HepG2 (cell line): ENCODE results near the gene RAB30. TPM values are rescaled to one million over a fixed set of nuclear protein-coding genes. Genes with fewer than 3 reads are reported as not detected.

Experiments
- ASH2L ChIP-seq: fragments of 300-600, 200-600 bp; sonication (generic); IDR thresholded peaks from 2 replicates; pipeline ENCODE4 v1.7.0; 2017; ENCODE audit warnings: low read depth, mild to moderate bottlenecking, moderate library complexity, mixed read lengths, low read length; ENCODE audit not compliant: insufficient read length
- BRD4 ChIP-seq: sonication (generic); formaldehyde crosslinking; IDR thresholded peaks from 2 replicates; pipeline ENCODE4 v1.4.0; 2020; ENCODE audit warnings: missing genetic modification reagents
- CCDC6 ChIP-seq: sonication (generic); formaldehyde crosslinking; IDR thresholded peaks from 2 replicates; pipeline ENCODE4 v1.8.1; 2022; ENCODE audit warnings: mild to moderate bottlenecking, missing genetic modification reagents, moderate library complexity
- HNRNPK ChIP-seq: fragments of 200-400 bp; formaldehyde crosslinking; IDR thresholded peaks from 2 replicates; pipeline ENCODE4 v1.6.1; 2018; ENCODE audit warnings: low read length, low read depth, moderate library complexity, mild to moderate bottlenecking; ENCODE audit not compliant: poor library complexity, severe bottlenecking
- KDM3A ChIP-seq: IDR thresholded peaks from 2 replicates; pipeline ENCODE4 v1.6.1; 2018; ENCODE audit warnings: low read depth, missing compliant biosample characterization
- PRMT3 ChIP-seq: sonication (generic); formaldehyde crosslinking; IDR thresholded peaks from 2 replicates; pipeline ENCODE4 v1.8.1; 2022; ENCODE audit warnings: low read depth, mild to moderate bottlenecking, moderate library complexity, missing genetic modification reagents, borderline replicate concordance
- PTBP1 ChIP-seq: fragments of 200-400 bp; formaldehyde crosslinking; IDR thresholded peaks from 2 replicates; pipeline ENCODE4 v1.6.1; 2018; ENCODE audit warnings: low read length, low read depth; ENCODE audit not compliant: poor library complexity, severe bottlenecking
- RARA ChIP-seq: IDR thresholded peaks from 2 replicates; pipeline ENCODE4 v1.6.1; 2016; ENCODE audit warnings: missing genetic modification reagents, missing compliant biosample characterization
- RCOR2 ChIP-seq: IDR thresholded peaks from 2 replicates; pipeline ENCODE4 v1.6.1; 2016; ENCODE audit warnings: missing biosample characterization, missing genetic modification reagents
- RXRB ChIP-seq: IDR thresholded peaks from 2 replicates; pipeline ENCODE4 v1.6.1; 2016; ENCODE audit warnings: borderline replicate concordance, missing genetic modification reagents, missing compliant biosample characterization
- SMAD1 ChIP-seq: sonication (generic); formaldehyde crosslinking; IDR thresholded peaks from 2 replicates; pipeline ENCODE4 v1.4.0; 2020; ENCODE audit warnings: missing genetic modification reagents, low read depth, mild to moderate bottlenecking, borderline replicate concordance
- SUZ12 ChIP-seq: fragments of 150-350 bp; IDR thresholded peaks from 2 replicates; pipeline ENCODE4 v1.6.1; 2014; ENCODE audit warnings: low read depth, low read length
- ZC3H13 ChIP-seq: sonication (generic); formaldehyde crosslinking; IDR thresholded peaks from 2 replicates; pipeline ENCODE4 v1.8.1; 2023; ENCODE audit warnings: mild to moderate bottlenecking, missing genetic modification reagents, moderate library complexity
- ZNF430 ChIP-seq: sonication (generic); formaldehyde crosslinking; IDR thresholded peaks from 2 replicates; pipeline ENCODE4 v1.9.0; 2021; ENCODE audit warnings: mild to moderate bottlenecking, missing genetic modification reagents
- ZNF468 ChIP-seq: sonication (generic); formaldehyde crosslinking; IDR thresholded peaks from 2 replicates; pipeline ENCODE4 v1.8.0; 2022; ENCODE audit warnings: mild to moderate bottlenecking, moderate library complexity, missing genetic modification reagents
- ZNF782 ChIP-seq: sonication (generic); formaldehyde crosslinking; IDR thresholded peaks from 2 replicates; pipeline ENCODE4 v1.4.0; 2020; ENCODE audit warnings: missing genetic modification reagents, mild to moderate bottlenecking, borderline replicate concordance
- polyA plus RNA-seq, 8 experiments: library from polyadenylated mRNA; depleted of rRNA in 3 of 8; stranded (reverse) in 7 of 8; unstranded in 1 of 8; fragments of >200 nt; fragmentation: Illumina TruSeq in 4 of 8; extraction: Trizol in 4 of 8; gene quantifications; 2 replicates each; pipeline versions ENCODE4 v1.2.1 to v1.2.3, GENCODE V29; 2011 to 2016; ENCODE audit warnings: low read depth in 4 of 8, missing spikeins in 1 of 8, mixed read lengths in 1 of 8; ENCODE audit not compliant: insufficient read depth in 1 of 8
- total RNA-seq, 5 experiments: library from RNA; depleted of rRNA; stranded (reverse); fragments of >200 nt; fragmentation: Illumina TruSeq; extraction: Trizol; gene quantifications; 2 replicates each; pipeline ENCODE4 v1.2.3, GENCODE V29; 2016; ENCODE audit warnings: low read depth in 1 of 5
- TF ChIP-seq, protein P1 (sequence below): sonication (generic); formaldehyde crosslinking; IDR thresholded peaks from 2 replicates; pipeline ENCODE4 v1.4.0; 2020; ENCODE audit warnings: missing genetic modification reagents
- TF ChIP-seq, protein P2 (sequence below): IDR thresholded peaks from 2 replicates; pipeline ENCODE4 v1.6.1; 2012; ENCODE audit warnings: low read length, improper control_type of control experiment
- TF ChIP-seq, protein P3 (sequence below): sonication (generic); formaldehyde crosslinking; IDR thresholded peaks from 2 replicates; pipeline ENCODE4 v1.5.0; 2020; ENCODE audit warnings: mild to moderate bottlenecking, missing genetic modification reagents

RAB30 gene
- total and polyA plus RNA-seq, 2 of the 13 experiments (the other 11 are each of a cell fraction or from before 2014, with no cell fraction given): 3.7 to 5.0 TPM

DNA sequence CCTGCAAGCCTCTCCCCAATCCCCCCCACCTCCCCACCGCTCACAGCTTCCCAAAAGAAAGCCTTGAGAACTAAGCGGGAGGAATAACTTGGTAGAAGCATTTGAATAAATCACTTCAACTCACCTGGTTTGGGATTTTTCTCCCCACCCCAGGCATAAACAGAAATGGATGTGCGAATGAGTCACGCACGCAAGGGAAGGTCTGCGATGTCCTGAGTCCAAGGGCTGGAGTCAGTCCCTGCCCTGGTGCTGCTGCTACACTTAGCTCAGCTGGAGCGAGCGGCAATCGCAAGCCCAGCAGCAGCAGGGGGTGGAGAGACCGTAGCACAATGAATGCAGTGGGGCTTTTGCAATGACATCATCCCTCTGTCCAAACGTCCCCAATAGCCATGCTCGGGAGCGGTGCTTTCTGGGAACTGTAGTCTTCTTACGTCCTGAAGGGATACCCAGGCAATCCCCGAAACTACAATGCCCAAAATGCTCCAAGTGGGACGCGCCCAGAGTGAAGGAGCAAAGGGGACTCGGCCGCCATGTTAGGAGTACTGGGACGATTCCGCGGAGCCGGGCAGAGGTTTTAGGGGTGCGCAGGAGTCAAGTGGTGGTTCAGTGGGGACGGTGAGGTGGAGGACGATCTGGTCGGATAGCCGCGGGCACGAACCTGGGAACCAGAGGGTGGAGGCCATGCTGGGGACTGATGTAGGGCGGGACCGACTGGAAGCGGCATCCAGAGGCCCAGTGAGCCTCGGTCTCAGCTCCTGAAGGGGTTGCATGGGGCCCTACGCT is at the start of gene RAB30 (continued):
- TF ChIP-seq SUZ12 (peak; percentile 85), RCOR2 (no peak), ASH2L (peak; percentile 85), PRMT3 (no peak), PTBP1 (no peak), BRD4 (CRISPR knock-in tag) (peak; percentile 96), ZNF782 (CRISPR knock-in tag) (no peak; the same call in 1 of the 2 replicates), RXRB (CRISPR knock-in tag) (peak; percentile 60; the same call in 1 of the 2 replicates), SMAD1 (CRISPR knock-in tag) (peak; percentile 24; the same call in 1 of the 2 replicates), HNRNPK (no peak), ZC3H13 (CRISPR knock-in tag) (no peak), ZNF430 (CRISPR knock-in tag) (peak; percentile 37; the same call in 1 of the 2 replicates), KDM3A (CRISPR knock-in tag) (0 out of 2 replicates have a peak, but pooled peaks have one; percentile 72), RARA (CRISPR knock-in tag) (peak; percentile 32; the same call in 1 of the 2 replicates), CCDC6 (CRISPR knock-in tag) (peak; percentile 65), ZNF468 (CRISPR knock-in tag) (no peak)
- TF ChIP-seq, protein P1, sequence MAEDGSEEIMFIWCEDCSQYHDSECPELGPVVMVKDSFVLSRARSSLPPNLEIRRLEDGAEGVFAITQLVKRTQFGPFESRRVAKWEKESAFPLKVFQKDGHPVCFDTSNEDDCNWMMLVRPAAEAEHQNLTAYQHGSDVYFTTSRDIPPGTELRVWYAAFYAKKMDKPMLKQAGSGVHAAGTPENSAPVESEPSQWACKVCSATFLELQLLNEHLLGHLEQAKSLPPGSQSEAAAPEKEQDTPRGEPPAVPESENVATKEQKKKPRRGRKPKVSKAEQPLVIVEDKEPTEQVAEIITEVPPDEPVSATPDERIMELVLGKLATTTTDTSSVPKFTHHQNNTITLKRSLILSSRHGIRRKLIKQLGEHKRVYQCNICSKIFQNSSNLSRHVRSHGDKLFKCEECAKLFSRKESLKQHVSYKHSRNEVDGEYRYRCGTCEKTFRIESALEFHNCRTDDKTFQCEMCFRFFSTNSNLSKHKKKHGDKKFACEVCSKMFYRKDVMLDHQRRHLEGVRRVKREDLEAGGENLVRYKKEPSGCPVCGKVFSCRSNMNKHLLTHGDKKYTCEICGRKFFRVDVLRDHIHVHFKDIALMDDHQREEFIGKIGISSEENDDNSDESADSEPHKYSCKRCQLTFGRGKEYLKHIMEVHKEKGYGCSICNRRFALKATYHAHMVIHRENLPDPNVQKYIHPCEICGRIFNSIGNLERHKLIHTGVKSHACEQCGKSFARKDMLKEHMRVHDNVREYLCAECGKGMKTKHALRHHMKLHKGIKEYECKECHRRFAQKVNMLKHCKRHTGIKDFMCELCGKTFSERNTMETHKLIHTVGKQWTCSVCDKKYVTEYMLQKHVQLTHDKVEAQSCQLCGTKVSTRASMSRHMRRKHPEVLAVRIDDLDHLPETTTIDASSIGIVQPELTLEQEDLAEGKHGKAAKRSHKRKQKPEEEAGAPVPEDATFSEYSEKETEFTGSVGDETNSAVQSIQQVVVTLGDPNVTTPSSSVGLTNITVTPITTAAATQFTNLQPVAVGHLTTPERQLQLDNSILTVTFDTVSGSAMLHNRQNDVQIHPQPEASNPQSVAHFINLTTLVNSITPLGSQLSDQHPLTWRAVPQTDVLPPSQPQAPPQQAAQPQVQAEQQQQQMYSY (CRISPR knock-in tag): no peak
- TF ChIP-seq, protein P2, sequence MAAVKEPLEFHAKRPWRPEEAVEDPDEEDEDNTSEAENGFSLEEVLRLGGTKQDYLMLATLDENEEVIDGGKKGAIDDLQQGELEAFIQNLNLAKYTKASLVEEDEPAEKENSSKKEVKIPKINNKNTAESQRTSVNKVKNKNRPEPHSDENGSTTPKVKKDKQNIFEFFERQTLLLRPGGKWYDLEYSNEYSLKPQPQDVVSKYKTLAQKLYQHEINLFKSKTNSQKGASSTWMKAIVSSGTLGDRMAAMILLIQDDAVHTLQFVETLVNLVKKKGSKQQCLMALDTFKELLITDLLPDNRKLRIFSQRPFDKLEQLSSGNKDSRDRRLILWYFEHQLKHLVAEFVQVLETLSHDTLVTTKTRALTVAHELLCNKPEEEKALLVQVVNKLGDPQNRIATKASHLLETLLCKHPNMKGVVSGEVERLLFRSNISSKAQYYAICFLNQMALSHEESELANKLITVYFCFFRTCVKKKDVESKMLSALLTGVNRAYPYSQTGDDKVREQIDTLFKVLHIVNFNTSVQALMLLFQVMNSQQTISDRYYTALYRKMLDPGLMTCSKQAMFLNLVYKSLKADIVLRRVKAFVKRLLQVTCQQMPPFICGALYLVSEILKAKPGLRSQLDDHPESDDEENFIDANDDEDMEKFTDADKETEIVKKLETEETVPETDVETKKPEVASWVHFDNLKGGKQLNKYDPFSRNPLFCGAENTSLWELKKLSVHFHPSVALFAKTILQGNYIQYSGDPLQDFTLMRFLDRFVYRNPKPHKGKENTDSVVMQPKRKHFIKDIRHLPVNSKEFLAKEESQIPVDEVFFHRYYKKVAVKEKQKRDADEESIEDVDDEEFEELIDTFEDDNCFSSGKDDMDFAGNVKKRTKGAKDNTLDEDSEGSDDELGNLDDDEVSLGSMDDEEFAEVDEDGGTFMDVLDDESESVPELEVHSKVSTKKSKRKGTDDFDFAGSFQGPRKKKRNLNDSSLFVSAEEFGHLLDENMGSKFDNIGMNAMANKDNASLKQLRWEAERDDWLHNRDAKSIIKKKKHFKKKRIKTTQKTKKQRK: no peak
- TF ChIP-seq, protein P3, sequence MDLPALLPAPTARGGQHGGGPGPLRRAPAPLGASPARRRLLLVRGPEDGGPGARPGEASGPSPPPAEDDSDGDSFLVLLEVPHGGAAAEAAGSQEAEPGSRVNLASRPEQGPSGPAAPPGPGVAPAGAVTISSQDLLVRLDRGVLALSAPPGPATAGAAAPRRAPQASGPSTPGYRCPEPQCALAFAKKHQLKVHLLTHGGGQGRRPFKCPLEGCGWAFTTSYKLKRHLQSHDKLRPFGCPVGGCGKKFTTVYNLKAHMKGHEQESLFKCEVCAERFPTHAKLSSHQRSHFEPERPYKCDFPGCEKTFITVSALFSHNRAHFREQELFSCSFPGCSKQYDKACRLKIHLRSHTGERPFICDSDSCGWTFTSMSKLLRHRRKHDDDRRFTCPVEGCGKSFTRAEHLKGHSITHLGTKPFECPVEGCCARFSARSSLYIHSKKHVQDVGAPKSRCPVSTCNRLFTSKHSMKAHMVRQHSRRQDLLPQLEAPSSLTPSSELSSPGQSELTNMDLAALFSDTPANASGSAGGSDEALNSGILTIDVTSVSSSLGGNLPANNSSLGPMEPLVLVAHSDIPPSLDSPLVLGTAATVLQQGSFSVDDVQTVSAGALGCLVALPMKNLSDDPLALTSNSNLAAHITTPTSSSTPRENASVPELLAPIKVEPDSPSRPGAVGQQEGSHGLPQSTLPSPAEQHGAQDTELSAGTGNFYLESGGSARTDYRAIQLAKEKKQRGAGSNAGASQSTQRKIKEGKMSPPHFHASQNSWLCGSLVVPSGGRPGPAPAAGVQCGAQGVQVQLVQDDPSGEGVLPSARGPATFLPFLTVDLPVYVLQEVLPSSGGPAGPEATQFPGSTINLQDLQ: peak; percentile 33; the same call in 1 of the 2 replicates
